ENCODE data around the gene TBC1D22A.
"Not testable (repeated sequence)": the region's sequence is repeated elsewhere in the genome, so short reads cannot be mapped to it uniquely, and the experiment has no call there.

The TBC1D22A gene

DNA sequence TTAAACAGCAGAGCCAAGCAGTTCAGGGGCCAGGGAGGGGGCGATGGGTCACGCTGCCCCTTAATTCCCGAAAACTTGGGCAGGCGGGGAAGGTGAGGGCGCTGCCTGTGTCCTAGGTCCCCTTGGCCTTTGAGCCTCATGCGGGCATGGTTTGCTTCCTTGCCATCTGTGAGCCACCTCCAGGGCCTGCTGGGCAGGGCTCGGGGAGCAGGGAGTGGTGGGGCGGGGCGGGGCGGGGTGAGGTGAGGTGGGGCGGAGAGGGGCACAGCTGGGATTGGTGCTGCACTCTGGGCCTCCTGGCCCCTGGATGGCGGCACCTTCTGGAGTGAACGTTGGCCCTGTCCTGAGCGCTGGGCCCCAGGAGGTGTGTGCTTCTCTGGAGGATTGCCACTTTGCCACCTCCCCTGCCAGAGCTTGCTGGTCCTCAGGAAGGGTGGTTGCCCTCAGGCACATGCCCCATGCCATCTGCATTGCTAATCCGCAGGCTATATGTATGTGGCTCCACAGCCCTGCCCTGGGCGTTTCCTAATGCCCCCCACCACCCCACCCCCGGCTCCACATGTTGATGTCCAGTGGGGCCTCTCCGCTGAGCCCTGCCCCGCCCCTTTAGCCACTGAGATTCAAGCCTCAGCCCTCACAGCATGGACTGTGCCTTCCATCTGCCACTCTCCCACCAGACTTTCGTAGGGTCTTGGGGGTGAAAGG lies 352.5 kb downstream of the TBC1D22A start:
- no peak for DNase-seq

GRCh38 chr22:47115518-47115890 lies 353.1 kb downstream of the TBC1D22A start:
- DNase-seq, result no peak

- DNase-seq, result no peak
Measured at GRCh38 chr22:47115921-47116320, 353.5 kb downstream of the TBC1D22A start.

- DNase-seq, result no peak
Measured at GRCh38 chr22:47116426-47117341, 354.2 kb downstream of the TBC1D22A start.

DNA sequence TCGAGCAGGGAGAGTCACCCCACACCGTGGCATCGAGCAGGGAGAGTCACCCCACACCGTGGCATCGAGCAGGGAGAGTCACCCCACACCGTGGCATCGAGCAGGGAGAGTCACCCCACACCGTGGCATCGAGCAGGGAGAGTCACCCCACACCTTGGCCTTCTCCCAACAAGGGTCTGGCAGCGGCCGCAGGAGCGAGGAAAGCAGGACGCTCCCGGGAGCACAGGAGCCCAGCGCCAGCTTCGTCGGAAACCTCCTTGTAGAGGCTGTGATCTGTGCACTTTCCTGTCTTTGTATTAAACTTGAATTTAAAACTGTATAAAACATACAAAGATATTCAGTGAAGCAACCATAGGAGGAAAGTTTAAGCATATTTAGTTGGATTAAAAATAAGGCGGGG lies 355.0 kb downstream of the TBC1D22A start:
- DNase-seq, result not testable (repeated sequence)

DNA sequence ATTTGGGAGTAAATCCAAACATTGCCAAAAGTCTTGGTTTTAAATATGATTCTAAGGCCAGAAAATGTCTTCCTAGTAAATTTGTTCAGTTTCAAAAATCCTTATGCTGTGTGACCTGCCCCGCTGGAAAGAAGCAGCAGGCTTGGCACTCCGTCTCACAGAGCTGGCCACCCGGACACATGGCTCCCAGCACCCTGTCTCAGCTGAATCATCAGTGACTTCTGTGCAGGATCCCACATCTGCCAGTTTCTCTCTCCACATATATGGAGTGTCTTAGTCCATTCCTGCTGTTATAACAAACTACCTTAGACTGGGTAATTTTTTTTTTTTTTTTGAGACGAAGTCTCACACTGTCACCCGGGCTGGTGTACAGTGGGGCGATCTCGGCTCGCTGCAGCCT lies 356.7 kb downstream of the TBC1D22A start:
- no peak for DNase-seq

- DNase-seq, result no peak
Measured at GRCh38 chr22:47120399-47120798, 357.9 kb downstream of the TBC1D22A start.

GRCh38 chr22:47121791-47122190 lies 359.3 kb downstream of the TBC1D22A start:
- no peak for DNase-seq

GRCh38 chr22:47122441-47123000 lies 360.1 kb downstream of the TBC1D22A start:
- DNase-seq, result no peak

GRCh38 chr22:47123006-47123826 lies 360.8 kb downstream of the TBC1D22A start:
- DNase-seq, result no peak

GRCh38 chr22:47123827-47124442 lies 361.5 kb downstream of the TBC1D22A start:
- DNase-seq, result no peak

DNA sequence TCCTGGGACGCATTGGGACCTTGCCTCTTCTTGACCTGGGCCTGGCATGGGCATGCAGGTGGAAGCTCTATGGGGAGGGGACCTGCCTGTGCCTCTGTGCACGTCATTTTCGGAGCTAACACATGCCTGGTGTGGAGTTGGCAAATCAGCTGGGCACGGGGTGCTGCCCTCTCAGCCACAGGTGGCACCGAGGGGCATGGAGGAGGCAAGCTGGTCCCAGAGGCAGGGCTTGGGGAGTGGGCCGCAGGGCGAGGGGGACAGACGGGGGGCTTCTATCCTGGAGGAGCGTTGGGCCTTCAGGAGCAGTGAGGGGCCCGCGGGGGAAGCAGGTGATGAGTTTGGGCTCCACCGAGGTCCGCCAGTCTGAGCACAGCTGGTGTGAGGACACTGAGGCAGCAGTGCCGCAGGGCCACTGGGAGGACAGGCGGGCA lies 362.0 kb downstream of the TBC1D22A start:
- no peak for DNase-seq

DNA sequence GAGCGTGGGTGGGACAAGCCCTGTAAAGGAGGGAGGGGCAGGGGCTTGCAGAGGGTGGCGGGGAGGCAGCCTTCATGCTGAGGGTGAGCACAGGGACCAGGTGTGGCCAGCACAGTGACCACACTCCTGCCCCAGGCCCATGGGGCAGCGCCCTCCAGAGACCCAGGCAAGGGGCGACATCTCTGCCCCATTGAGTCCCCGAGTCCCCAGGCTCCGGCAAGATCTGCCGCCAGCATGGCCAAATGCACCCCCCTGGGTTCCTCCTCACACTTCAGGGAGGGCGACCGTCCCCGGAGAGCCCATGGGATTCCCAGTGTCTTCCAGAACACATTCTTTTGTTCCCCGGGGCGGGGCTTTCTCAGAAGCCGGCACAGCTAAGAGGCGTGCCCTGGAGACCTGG lies 362.5 kb downstream of the TBC1D22A start:
- DNase-seq, result no peak

DNA sequence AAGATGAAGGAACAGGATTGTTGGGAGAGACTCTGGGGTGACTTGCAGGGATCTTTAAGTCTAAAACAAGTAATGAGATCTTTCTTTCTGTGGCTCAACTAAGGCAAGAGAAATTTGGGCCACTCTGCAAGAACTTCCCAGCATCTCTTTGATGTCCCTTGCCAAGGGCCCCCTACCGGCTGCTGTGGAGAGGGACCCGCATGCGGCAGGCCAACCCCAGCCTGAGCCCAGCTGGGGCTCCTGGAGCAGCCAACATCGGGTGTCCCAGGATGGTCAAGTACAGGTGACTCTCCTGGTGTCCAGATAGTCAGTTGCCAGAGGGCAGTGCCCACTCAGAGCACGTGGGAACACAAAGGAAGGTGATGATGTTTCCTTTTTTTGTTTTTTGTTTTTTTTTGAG lies 363.2 kb downstream of the TBC1D22A start:
- DNase-seq, result peak; percentile 7

DNA sequence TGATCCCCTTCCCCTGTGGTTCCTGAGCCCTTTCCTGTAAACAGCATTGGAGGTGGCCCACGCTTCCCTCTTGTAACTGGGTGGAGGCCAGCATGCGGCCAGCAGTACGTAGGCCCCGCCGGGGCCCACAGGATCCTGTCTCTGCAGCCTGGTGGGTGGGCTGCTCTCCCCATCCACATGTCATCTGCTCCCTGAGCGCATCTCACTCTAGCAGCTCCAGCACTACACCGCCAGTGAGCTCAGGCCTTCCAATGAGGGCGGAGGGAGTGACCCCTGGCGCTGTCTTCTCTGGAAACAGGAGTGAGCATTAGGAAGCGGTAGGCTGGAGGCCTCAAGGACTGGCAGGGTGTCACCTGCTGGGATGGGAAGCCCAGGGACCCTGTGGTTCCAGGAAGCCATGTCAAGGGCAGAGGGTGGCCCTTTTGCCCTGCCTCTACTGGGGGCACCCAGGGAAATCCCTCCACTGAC lies 363.9 kb downstream of the TBC1D22A start:
- peak; percentile 4 for DNase-seq

DNA sequence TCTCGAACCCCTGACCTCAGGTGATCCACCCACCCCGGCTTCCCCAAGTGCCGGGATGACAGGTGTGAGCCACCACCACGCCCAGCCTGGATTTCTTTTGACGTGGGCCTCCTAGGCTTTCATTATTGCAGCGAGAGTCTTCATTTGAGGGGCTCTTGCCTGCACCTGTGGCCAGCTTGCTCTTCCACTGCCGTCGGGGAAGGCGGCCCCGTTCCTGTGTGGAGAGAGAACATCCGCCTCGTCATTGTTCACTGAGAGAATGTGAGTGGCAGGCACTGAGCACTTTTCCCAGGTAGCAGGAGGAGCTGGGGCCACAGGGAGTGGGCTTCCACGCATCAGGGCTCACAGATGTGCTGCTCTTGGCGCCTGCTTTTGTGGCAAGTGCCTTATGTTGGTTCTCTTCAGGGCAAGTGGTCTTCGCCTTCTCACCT lies 365.0 kb downstream of the TBC1D22A start:
- DNase-seq, result no peak

GRCh38 chr22:47128216-47128615 lies 365.8 kb downstream of the TBC1D22A start:
- DNase-seq, result no peak

DNA sequence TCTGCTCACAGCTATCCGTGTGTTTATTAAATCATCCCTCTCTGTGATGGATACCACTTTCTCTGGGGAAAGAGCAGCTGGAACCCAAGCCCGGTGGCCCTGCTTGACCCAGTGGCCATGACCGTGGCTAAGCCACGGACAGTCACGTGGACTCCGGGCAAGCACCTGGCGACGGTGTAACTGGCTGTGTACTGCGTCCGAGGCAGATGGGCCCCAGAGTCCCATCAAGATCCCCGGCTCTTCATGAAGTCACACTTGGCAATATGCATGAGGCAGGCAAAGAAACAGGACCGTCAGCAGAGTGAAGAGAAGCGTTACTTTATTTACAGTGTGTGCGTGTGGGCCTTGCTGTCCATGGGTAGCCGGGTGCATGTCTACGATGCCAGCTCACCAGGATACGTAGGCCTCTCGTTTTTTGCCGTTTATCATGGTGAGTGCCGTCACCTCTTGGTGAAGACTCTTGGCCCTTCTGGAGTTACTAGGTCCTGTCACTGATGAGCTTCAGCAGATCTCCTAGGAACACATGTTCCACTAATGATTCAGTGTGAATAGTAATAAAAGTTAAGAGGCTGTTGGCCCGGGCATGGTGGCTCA lies 366.3 kb downstream of the TBC1D22A start:
- DNase-seq, result no peak

DNA sequence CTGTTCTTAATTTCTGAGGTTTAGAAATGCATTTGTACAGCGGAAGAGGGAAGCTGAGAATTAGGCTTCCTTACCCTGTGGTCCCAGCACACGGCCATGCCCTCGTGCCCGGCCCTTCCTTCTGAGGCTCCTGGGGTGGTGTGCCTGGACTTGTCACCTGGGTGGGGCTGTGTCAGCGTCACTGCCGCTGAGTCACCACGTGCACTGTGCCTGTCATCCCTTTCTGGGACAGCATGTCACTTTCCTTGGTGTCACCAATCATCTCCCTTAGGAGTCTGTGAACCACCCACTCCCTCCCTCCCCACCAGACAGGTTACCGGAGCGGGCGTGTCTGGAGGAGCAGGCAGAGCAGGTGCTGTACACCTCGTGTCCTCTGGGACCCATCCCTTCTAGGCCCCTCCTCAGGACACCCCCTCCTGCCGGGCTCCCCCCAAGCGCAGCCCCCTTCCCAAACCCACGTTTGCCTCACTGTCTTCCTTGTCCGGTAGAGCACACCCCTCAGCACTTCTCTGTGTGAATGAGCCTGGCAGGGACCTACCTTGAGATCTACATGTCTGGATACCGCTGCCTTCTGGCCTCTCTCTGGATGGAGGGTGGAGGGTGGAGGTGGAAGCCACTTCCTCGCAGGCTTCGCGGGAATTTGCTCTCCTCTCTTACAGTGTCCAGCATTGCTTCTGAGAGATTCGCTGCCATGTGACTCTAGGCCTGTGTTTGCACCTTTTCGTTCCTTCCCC lies 367.6 kb downstream of the TBC1D22A start:
- DNase-seq, result peak; percentile 10

DNA sequence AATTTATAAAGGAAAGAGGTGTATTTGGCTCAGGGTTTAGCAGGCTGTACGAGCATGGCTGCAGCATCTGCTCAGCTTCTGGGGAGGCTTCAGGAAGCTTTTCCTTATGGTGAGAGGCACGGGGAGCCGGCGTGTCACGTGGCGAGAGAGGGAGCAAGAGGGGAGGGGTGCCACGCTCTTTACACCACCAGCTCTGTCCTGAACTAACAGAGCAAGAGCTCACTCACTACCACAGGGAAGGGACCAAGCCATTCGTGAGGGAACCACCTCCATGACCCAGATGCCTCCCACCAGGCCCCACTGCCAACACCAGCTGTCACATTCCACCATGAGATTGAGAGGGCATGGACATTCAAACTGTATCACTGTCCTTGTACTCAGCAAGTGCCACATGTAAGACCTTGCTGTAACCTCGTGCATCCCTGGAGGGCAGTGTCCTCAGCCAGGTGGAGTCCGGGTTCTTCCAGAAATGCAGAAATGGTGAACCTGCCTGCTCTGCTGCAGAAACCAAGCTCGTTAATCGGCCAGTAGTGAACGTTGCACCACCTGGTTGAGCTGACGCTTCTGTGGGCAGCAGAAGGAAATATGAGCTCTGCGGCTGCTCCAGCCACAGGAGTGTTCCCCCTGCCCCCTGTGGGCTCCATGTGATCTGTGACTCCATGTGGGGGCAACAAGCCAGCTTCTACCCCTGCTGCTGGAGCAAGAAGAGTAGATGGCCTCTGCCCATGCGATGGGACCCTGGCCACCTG lies 368.6 kb downstream of the TBC1D22A start:
- no peak for DNase-seq
